GM19025 (cell line): ENCODE measurements around the gene MSH6.

ENCODE experiments used
- ATAC-seq: cut with Tn5 transposase; IDR thresholded peaks from one replicate; pipeline ENCODE4 v1.9.1; 2021; ENCODE audit warnings: mild to moderate bottlenecking, low read depth, moderate library complexity; ENCODE audit not compliant: unreplicated experiment

The MSH6 gene, protein sequence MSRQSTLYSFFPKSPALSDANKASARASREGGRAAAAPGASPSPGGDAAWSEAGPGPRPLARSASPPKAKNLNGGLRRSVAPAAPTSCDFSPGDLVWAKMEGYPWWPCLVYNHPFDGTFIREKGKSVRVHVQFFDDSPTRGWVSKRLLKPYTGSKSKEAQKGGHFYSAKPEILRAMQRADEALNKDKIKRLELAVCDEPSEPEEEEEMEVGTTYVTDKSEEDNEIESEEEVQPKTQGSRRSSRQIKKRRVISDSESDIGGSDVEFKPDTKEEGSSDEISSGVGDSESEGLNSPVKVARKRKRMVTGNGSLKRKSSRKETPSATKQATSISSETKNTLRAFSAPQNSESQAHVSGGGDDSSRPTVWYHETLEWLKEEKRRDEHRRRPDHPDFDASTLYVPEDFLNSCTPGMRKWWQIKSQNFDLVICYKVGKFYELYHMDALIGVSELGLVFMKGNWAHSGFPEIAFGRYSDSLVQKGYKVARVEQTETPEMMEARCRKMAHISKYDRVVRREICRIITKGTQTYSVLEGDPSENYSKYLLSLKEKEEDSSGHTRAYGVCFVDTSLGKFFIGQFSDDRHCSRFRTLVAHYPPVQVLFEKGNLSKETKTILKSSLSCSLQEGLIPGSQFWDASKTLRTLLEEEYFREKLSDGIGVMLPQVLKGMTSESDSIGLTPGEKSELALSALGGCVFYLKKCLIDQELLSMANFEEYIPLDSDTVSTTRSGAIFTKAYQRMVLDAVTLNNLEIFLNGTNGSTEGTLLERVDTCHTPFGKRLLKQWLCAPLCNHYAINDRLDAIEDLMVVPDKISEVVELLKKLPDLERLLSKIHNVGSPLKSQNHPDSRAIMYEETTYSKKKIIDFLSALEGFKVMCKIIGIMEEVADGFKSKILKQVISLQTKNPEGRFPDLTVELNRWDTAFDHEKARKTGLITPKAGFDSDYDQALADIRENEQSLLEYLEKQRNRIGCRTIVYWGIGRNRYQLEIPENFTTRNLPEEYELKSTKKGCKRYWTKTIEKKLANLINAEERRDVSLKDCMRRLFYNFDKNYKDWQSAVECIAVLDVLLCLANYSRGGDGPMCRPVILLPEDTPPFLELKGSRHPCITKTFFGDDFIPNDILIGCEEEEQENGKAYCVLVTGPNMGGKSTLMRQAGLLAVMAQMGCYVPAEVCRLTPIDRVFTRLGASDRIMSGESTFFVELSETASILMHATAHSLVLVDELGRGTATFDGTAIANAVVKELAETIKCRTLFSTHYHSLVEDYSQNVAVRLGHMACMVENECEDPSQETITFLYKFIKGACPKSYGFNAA (N-terminal part only)

DNA sequence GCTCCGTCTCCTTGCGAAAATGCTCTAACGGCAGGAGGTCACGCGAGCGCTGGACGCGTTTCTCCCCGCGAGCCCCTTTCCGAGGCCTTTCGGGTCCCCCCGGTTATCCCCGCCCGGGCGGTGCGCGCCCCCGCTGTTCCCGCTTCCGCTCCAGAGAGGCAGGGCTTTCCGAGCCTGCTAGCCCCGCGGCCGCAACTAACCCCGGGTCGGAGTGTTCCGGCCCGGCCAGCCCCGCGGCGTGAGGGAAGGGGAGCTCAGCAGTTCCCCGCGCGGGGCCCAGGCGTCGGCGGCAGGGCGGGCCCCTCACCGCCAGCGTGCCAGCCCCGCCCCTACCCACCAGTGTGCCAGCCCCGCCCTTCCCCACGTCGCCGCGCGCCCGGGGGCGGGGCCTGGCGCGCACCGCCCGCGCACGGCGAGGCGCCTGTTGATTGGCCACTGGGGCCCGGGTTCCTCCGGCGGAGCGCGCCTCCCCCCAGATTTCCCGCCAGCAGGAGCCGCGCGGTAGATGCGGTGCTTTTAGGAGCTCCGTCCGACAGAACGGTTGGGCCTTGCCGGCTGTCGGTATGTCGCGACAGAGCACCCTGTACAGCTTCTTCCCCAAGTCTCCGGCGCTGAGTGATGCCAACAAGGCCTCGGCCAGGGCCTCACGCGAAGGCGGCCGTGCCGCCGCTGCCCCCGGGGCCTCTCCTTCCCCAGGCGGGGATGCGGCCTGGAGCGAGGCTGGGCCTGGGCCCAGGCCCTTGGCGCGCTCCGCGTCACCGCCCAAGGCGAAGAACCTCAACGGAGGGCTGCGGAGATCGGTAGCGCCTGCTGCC is at the start of gene MSH6:
MSH6 (plus strand) TSS at position 475 of the 815 bp plus-strand sequence; CDS start at position 564, 89 bp downstream.
- ATAC-seq: peak; percentile 86

DNA sequence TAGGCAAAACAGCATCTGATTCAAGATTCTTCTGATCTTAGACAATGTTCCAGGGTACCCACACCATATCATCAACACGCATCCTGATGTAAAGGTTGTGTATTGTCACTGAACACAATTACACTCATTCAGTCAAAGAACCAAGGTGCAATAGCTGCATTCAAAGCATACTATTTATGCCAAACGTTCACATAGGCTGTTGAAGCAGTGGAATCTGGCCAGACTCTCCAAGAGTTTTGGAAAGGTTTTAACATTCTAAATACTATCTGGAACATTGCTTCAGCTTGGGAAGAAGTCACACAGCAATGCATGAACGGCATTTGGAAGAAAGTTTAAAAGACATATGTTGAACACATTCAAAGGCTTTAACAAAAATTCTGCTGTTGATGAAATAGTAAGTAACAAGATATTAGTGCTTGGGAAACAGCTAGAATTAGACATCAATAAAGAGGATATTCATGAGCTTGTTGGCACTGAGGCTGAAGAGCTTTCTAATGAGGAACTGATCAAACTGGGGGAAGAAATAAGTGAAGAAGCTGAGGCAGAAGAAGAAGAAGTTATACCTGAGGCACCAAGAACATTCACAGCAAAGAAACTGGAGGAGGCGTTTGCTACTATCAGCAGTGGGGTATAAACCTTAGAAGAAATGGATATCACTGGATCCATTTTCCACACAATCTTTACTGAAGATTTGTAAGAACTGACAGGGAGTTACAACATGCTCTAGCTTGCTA is 47.6 kb upstream of the MSH6 start:
- ATAC-seq: no peak

DNA sequence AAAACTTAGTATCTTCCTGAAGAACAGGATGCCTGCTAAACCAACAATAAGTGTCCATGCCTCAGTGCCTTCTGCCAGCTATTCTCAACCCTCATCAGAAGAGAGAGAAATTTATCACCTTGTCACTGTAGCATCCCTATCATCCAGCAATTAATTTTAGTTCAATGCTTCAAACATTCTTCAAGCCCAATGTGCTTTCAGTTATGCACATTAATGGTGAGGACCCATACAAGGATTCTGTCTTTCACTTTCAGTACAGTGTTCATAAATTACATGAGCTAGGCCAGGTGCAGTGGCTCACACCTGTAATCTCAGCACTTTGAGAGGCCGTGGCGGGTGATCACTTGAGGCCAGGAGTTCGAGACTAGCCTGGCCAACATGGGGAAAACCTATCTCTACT is 47.0 kb upstream of the MSH6 start:
- no peak for ATAC-seq

DNA sequence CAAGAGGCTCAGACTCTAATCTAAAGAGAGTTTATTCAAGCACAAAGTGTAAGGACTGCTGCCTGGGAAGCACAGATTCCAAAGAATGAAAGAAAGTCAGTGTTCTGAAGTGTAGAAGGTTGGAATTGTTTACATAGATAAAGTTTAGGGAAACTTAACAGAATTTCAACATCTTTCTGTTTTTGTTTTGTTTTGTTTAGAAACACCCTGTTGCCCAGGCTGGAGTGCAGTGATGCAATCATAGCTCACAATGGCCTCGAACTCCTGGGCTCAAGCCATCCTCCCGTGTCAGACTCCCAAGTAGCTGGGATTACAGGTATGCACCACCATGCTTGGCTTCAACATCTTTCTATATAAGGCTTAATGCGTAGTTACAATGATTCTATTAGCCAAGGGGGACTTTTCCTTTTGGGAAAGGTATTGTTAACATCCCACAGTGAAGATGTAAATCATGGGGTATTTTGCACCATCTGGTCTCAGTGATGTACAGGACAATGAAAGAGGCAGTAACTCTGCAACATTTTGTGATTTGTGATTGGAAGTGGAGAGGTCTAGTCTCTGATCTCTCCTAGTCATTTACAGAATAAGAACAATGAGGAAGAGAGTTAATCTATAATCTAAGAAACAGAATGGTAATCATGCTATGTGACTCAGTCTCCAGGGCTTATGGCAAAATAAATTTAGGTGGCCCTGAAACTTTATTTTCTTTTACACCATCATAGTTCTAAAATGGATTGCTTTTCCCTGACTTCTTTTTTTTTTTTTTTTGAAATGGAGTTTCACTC is 45.6 kb upstream of the MSH6 start:
- no peak for ATAC-seq

DNA sequence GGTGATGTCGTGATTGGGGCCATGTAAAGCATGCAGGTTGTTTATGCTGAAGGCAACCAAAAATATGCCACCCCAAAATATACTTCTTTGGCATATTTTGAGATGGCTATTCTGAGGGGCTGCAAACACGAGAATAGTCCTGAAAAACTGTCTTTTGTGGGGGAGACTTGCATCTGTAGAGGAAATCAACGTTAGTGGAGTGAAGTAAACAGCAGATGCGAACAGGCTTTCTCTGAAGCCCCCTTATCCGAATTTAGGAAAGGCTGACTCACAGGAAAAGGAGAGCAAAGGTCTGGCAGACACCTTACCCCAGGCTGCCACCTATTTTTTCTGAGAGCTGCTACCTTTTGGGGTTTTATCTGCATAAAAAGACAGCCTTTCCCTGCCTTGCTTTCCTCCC is 44.6 kb upstream of the MSH6 start:
- ATAC-seq: no peak

DNA sequence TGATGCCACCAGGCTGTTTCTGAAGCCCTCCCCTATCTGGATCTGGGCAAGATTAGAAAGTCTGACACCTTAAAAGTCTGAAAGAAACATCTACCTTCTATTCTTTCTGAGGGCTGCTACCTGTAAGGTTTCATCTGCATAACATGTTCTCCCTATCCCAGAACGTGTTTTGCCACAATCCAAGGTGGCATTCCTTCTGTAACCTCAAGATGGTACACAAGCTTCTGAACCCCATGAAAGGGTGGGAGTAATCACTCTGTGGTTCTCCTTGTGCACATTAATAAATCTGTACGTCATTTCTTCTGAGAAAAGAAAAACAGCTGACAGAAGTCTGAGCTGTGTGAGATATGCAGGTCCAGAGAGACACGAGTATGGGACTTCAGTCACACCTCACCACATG is 41.8 kb upstream of the MSH6 start:
- ATAC-seq: no peak

DNA sequence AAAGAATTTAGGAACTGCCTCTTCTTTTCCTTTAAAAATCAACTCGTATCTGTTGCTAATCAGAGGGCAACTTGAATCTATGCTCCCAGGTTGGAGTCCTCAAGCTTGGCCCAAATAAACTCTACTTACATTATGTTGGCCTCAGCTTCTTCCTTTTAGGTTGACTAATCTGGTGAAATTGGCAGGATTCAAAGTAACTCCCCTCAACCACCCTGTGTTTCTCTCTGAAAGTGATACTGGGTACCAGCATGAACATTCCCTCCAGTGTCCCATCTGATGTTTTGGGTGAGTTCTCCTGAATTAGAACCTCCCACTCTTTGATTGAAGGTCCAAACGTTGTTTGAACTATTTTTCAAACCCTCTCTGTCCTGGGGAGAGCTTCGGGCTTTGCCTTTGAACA is 41.3 kb upstream of the MSH6 start:
- no peak for ATAC-seq

DNA sequence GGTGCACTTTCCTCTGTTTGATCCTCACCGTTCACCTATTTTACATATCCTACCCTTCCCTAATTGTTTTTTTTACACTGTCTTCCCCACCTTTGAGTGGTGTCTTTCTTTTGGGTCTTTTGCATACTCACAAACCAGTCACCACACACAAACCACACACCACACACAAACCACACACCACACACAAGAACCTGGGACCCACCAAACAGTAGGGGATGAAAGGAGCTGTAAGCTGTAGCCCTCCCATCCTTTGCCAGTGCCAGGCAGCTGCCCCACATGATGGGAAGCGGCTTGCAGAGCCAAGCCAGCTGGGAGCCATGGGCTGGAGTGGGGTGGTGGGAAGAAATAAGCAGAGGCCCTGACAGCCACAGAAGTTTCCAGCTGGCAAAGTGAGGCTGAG is 38.9 kb upstream of the MSH6 start:
- no peak for ATAC-seq

DNA sequence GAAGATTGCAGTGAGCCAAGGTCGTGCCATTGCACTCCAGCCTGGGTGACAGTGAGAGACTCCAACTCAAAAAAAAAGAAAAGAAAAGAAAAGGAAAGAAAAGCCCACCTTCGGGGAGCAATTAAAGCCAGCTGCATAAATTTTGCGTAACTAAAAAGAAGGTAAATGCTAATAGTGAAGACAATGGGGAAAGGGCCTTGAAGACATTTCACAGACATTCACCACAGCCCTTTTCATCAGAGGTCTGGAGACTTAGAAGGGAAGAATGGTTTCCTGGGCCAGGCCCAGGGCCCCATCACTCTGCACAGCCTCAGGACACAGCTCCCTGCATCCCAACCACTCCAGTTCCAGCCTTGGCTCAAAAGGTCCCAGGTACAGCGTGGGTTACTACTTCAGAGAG is 35.1 kb upstream of the MSH6 start:
- ATAC-seq: no peak

DNA sequence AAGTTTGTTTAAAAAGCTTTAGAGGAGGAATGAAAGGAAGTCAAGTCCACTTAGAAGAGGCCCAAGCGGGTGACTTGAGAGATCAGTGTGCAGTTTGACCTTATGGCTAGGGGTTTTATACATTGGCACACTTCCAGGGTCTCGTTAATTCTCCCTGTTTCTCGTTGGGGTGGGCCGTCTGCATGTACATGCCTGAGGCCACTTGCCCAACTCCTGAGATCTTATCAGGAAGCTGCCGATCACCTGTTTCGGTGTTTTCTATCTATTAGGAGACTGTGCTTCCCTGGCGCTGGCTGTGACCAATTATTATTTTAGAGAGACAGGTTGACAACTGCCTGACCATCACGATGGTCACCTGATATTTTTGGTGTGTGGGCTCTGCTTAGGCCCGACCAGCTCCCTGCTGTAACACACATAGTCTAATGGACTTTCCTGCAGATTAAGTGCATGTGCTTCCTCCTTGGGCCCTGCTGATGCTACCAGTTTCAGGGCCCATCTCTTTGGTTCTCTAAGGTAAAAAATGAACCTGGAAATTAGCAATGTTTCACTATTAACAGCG is 31.0 kb upstream of the MSH6 start:
- ATAC-seq: no peak

DNA sequence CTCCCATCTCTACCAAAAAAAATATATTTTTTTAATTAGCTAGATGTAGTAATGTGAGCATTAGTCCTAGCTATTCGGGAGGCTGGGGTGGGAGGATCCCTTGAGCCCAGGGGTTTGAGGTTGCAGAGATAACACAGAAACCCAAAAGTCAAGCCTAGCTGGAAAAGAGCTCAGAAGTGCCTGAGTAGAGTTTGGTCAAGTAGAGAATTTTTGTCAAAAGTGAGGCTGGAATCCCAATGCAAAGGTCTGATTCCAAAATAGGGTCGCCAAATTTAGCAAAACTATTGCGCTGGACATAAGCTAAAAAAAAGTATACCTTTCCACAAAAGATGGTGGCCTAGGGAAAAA is 15.5 kb upstream of the MSH6 start:
- ATAC-seq: no peak

DNA sequence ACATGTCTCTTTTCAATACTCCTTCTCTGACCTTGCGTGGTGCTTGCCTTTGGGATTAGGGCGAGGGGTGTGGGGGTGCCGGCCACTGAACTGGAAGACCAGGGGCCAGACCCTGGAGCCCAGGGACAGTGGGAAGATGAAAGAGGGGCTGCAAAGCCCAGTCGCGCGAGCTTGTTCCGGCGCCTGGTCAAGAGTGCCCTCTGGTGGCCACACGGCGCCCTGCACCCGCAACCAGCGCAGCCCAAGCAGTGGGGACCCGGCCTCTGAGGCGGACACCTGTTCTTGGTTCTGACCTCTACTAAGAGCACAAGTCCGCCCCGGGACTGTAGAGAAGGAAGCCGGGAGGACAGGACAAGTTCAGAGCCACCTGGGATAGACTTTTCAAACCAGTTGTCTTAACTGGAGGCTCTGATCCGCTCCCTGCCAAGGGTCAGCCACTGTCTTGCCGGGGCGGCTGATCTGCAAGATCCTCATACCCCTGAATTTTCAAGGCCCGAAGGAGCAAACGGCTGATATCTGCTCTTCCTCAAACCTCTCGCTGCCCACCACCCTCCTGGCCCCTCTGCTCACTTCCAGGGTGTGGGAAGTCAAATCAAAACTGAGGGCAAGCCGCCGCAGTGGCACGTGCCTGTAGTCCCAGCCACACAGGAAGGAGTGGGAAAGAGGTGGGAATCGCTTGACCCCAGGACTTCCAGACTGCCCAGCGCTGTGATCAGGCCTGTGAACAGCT is 14.9 kb upstream of the MSH6 start:
- peak; percentile 75 for ATAC-seq

DNA sequence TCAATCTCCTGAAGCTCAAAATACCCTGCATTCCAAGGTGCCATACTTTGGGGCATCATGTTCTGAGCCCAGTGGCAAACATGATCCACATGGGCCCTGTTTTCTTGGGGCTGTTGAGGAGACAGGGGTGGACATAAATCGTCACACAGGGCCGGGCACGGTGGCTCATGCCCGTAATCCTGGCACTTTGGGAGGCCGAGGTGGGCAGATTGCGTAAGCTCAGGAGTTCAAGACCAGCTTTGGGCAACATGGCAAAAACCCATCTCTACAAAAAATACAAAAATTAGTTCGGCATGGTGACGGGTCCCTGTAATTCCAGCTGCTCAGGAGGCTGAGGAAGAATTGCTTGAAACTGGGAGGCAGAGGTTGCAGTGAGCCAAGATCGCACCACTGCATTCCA is 13.6 kb upstream of the MSH6 start:
- no peak for ATAC-seq

DNA sequence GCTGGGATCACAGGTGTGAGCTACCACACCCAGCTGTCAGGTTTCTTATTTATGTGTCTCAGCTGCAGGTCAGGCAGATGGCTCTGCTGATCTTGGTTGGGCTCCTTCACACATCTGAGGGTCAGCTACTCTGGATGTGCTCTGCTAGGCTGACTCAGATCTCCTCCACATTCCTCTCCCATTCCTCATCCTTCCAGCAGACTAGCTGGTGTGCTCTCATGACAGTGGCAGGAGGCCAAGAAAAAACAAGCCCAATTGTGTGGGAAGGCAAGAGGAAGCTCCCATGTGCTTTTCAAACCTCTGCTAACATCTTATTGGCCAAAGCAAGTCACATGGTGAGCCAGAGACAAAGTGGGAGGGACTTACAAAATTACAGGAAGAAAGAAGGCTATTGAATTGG is 11.7 kb upstream of the MSH6 start:
- ATAC-seq: no peak

DNA sequence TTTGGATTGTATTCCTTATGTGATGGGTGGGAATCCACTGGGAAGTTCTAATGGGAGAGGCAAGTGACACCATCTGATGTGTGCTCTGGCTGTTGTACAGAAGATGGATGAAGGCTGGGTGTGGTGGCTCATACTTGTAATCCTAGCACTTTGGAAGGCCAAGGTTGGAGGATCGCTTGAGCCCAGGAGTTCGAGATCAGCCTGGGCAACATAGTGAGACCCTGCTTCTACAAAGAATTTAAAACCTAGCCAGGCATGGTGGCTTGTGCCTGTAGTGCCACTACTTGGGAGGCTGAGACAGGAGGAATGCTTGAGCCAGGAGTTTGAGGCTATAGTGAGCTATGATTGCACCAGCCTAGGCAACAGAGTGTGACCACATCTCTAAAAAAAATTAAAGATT is 10.6 kb upstream of the MSH6 start:
- no peak for ATAC-seq

DNA sequence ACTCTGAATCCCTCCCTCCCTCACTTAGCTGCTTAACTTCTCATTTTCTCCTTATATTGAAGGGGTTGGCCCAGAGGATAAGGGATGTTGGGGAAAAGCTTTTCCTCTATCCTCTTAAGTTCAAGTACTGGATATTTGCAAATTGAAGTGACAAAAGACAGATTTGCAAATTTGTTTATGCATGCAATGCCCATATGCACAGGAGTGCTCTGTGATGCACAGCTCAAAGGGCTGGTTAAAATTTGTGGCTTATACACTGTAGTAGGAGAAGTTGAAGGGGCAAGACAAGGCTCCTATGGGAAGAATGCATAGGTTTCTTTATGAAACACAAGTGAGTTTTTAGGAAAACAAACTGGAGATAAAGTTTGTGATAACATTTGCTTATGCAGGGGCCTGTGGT is 8.4 kb upstream of the MSH6 start:
- ATAC-seq: no peak

DNA sequence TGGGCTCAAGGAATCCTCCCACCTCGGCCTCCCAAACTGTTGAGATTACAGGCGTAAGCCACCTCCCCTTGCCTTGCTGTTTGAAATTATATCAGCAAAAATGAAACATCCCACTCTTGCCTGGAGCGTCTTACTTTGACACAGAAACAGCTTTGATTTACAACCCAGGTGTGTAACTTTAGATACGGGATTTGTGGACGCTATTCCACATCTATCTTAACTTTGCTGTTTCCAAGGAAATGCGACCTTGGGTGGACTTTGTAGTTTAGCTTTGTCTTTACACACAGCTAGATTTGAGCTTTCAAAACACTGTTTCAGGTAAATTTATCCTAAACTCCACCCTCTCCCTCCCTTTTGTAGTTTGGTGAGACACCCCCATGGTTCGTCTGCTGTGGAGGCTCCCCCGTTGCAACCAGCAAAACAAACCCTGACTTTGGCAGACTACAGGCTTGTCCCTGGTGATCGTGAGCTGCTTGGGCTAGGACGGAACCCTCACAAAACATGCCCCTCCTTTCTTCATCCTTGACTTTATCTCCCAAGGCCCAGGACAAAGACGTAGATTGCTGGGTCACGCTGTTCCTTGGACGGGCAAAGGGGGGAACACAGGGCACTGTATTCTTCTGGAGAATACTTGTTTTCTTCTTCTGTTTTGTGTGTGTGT is 5.5 kb upstream of the MSH6 start:
- no peak for ATAC-seq
